KMS-11 (cell line): ENCODE measurements around the gene PKN1.
"Not testable (repeated sequence)": the region's sequence is repeated elsewhere in the genome, so short reads cannot be mapped to it uniquely, and the experiment has no call there.

ENCODE experiments used
- H2AFZ ChIP-seq: fragments of 200-600 bp; sonication (generic); 2 replicates; pipeline ENCODE4 v1.6.1; 2016; ENCODE audit warnings: antibody characterized with exemption, mixed run types, low read depth
- H3K27ac ChIP-seq: fragments of 200-600 bp; sonication (generic); 2 replicates; pipeline ENCODE4 v1.6.1; 2016; ENCODE audit warnings: mild to moderate bottlenecking, mixed run types
- H3K27me3 ChIP-seq: fragments of 200-600 bp; sonication (generic); 2 replicates; pipeline ENCODE4 v1.6.1; 2017; ENCODE audit warnings: mild to moderate bottlenecking, low read depth, mixed run types, moderate library complexity; ENCODE audit not compliant: insufficient read depth
- H3K36me3 ChIP-seq: fragments of 200-600 bp; sonication (generic); 2 replicates; pipeline ENCODE4 v1.6.1; 2017; ENCODE audit warnings: mild to moderate bottlenecking, mixed run types; ENCODE audit not compliant: insufficient read depth
- H3K4me1 ChIP-seq: fragments of 200-600 bp; sonication (generic); 2 replicates; pipeline ENCODE4 v1.6.1; 2016; ENCODE audit warnings: mild to moderate bottlenecking, low read depth, mixed run types; ENCODE audit not compliant: poor library complexity, severe bottlenecking
- H3K4me2 ChIP-seq: fragments of 200-600 bp; sonication (generic); 2 replicates; pipeline ENCODE4 v1.7.0; 2016; ENCODE audit warnings: mild to moderate bottlenecking, mixed run types
- H3K4me3 ChIP-seq: fragments of 200-600 bp; sonication (generic); IDR thresholded peaks from 2 replicates; pipeline ENCODE4 v1.6.1; 2017; ENCODE audit warnings: low read depth, low read length, mixed read lengths; ENCODE audit not compliant: insufficient read depth
- H3K79me2 ChIP-seq: fragments of 200-600 bp; sonication (generic); 2 replicates; pipeline ENCODE4 v1.6.1; 2016; ENCODE audit warnings: low read depth, mixed run types; ENCODE audit not compliant: insufficient read depth
- H3K9ac ChIP-seq: fragments of 200-600 bp; sonication (generic); 2 replicates; pipeline ENCODE4 v1.6.1; 2016; ENCODE audit warnings: mild to moderate bottlenecking, mixed run types
- H4K20me1 ChIP-seq: fragments of 200-600 bp; sonication (generic); 2 replicates; pipeline ENCODE4 v1.6.1; 2016; ENCODE audit warnings: mild to moderate bottlenecking, mixed run types; ENCODE audit not compliant: insufficient read depth
- TF ChIP-seq, protein P1 (sequence below): fragments of 200-600 bp; sonication (generic); conservative IDR thresholded peaks from 2 replicates; pipeline ENCODE4 v1.6.1; 2017; ENCODE audit warnings: low read depth, mild to moderate bottlenecking, antibody characterized with exemption, low read length, moderate library complexity, mixed read lengths

Gene PKN1

GRCh38 chr19:14496834-14497227 is 63.7 kb downstream of the PKN1 start:
- H3K4me2 ChIP-seq, result peak overlapping the region; percentile 34; the same call in 1 of the 2 replicates
- no peaks in the 10 kb centered on the region for H3K36me3 ChIP-seq
- H3K4me3 ChIP-seq, result no peak overlapping the region
- H3K4me1 ChIP-seq, result peaks cover 6% of the 10 kb centered on the region
- no peaks in the 10 kb centered on the region for H3K79me2 ChIP-seq
- no peaks in the 10 kb centered on the region for H4K20me1 ChIP-seq
- H2AFZ ChIP-seq, result peak overlapping the region; percentile 85; the same call in 1 of the 2 replicates
- H3K27ac ChIP-seq, result no peak overlapping the region
- no peak overlapping the region for H3K9ac ChIP-seq
- TF ChIP-seq, protein P1, sequence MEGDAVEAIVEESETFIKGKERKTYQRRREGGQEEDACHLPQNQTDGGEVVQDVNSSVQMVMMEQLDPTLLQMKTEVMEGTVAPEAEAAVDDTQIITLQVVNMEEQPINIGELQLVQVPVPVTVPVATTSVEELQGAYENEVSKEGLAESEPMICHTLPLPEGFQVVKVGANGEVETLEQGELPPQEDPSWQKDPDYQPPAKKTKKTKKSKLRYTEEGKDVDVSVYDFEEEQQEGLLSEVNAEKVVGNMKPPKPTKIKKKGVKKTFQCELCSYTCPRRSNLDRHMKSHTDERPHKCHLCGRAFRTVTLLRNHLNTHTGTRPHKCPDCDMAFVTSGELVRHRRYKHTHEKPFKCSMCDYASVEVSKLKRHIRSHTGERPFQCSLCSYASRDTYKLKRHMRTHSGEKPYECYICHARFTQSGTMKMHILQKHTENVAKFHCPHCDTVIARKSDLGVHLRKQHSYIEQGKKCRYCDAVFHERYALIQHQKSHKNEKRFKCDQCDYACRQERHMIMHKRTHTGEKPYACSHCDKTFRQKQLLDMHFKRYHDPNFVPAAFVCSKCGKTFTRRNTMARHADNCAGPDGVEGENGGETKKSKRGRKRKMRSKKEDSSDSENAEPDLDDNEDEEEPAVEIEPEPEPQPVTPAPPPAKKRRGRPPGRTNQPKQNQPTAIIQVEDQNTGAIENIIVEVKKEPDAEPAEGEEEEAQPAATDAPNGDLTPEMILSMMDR, result no peak
- no peaks in the 10 kb centered on the region for H3K27me3 ChIP-seq

GRCh38 chr19:14497228-14497921 is 64.3 kb downstream of the PKN1 start:
- H3K27me3 ChIP-seq, result no peaks in the 10 kb centered on the region
- no peak overlapping the region for H3K4me3 ChIP-seq
- H3K4me1 ChIP-seq, result peaks cover 6% of the 10 kb centered on the region
- H3K79me2 ChIP-seq, result no peaks in the 10 kb centered on the region
- TF ChIP-seq, protein P1, result no peak
- H4K20me1 ChIP-seq, result no peaks in the 10 kb centered on the region
- no peak overlapping the region for H3K9ac ChIP-seq
- H3K36me3 ChIP-seq, result no peaks in the 10 kb centered on the region
- no peak overlapping the region for H3K27ac ChIP-seq
- no peak overlapping the region for H3K4me2 ChIP-seq
- H2AFZ ChIP-seq, result peak overlapping the region; percentile 85; the same call in 1 of the 2 replicates

DNA sequence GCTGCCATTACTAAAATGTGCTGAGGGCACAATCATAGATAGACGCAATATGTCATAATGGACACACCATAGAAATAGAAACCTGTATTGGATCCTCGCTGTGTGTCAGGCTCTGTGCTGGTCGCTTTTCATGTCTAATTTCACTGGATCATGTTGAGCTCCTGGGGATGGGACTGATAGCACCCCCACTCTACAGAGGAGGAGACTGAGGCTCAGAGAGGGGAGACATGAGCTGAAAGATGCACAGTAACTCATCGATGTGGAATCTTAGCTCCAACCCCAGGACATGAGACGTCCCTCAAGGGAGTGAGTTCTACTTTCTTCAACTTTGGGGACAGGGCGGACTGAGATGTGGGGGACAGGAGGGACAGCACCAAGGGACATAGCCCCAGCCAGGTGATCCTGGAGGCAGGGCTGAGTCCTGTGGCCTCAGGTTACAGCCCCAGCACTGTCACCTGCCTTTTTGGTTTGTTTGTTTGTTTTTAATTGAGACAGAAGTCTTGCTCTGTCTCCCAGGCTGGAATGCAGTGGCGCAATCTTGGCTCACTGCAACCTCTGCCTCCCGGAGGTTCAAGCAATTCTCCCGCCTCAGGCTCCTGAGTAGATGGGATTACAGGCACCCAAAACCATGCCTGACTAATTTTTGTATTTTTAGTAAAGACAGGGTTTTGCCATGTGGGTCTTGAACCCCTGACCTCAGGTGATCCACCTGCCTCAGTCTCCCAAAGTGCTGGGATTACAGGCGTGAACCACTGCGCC is 69.4 kb downstream of the PKN1 start:
- Histone ChIP-seq H3K4me3 (no peak overlapping the region), H3K4me2 (no peak overlapping the region), H3K9ac (no peak overlapping the region), H4K20me1 (no peaks in the 10 kb centered on the region), H3K36me3 (no peaks in the 10 kb centered on the region), H3K4me1 (peaks cover 14% of the 10 kb centered on the region), H3K27me3 (no peaks in the 10 kb centered on the region), H2AFZ (no peak overlapping the region), H3K27ac (no peak overlapping the region), H3K79me2 (no peaks in the 10 kb centered on the region)
- TF ChIP-seq, protein P1, result no peak

GRCh38 chr19:14503285-14503684 is 70.2 kb downstream of the PKN1 start:
- Histone ChIP-seq H2AFZ (no peak overlapping the region), H3K4me3 (no peak overlapping the region), H4K20me1 (no peaks in the 10 kb centered on the region), H3K36me3 (no peaks in the 10 kb centered on the region), H3K27me3 (no peaks in the 10 kb centered on the region), H3K79me2 (no peaks in the 10 kb centered on the region), H3K9ac (no peak overlapping the region), H3K4me2 (no peak overlapping the region), H3K4me1 (peaks cover 21% of the 10 kb centered on the region), H3K27ac (no peak overlapping the region)
- TF ChIP-seq, protein P1, result no peak

DNA sequence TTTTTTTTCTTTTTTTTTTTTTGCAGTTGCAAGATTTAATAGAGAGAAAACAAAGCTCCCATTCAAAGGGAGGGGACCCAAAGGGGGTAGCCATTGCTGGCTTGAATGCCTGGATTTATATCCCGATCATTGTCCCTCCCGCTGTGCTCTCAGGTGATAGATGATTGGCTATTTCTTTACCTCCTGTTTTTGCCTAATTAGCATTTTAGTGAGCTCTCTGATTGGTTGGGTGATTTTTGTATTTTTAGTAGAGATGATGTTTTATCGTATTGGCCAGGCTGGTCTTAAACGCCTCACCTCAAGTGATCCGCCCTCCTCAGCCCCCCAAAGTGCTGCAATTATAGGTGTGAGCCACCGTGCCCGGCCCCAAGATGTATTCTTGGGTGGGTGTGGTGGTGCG is 71.5 kb downstream of the PKN1 start:
- H3K4me2 ChIP-seq, H3K36me3 ChIP-seq, H3K27me3 ChIP-seq, H2AFZ ChIP-seq, H3K9ac ChIP-seq, H3K27ac ChIP-seq, H3K4me3 ChIP-seq, H3K79me2 ChIP-seq, H4K20me1 ChIP-seq: not testable (repeated sequence)
- peaks cover 24% of the 10 kb centered on the region for H3K4me1 ChIP-seq
